22Rv1 (cell line): ENCODE results near the gene GPATCH8.

Experiments
- CTCF ChIP-seq: fragments of 450-650 bp; IDR thresholded peaks from 2 replicates; pipeline ENCODE4 v1.5.1; 2017; ENCODE audit warnings: mild to moderate bottlenecking
- ZFX ChIP-seq: fragments of 450-650 bp; IDR thresholded peaks from 2 replicates; pipeline ENCODE4 v1.6.1; 2017; ENCODE audit warnings: antibody characterized with exemption, borderline replicate concordance

- TF ChIP-seq CTCF (no peak), ZFX (no peak)
Measured at GRCh38 chr17:44351961-44352827, 151.0 kb downstream of the GPATCH8 start.
